Measurements from ENCODE around the gene ANKRD55.
"Not testable (repeated sequence)": the region's sequence is repeated elsewhere in the genome, so short reads cannot be mapped to it uniquely, and the experiment has no call there.

Gene ANKRD55

GRCh38 chr5:56126487-56127179 is 106.5 kb downstream of the ANKRD55 start:
- Histone ChIP-seq H3K36me3 (no peaks in the 10 kb centered on the region), H3K9me3 (no peaks in the 10 kb centered on the region), H3K4me3 (ENCODE audit: low read depth, low read length) (no peak overlapping the region), H3K27me3 (no peaks in the 10 kb centered on the region), H3K4me1 (peaks cover 6% of the 10 kb centered on the region; the same call in 1 of the 2 replicates)
- DNase-seq = no peak
- TF ChIP-seq CTCF (IDR thresholded peaks at IDR 0.05; ENCODE audit: low read depth, low read length) = no peak

- Histone ChIP-seq H3K27me3 (no peaks in the 10 kb centered on the region), H3K36me3 (no peaks in the 10 kb centered on the region), H3K4me3 (ENCODE audit: low read depth, low read length) (no peak overlapping the region), H3K9me3 (no peaks in the 10 kb centered on the region), H3K4me1 (peaks cover 6% of the 10 kb centered on the region; the same call in 1 of the 2 replicates)
- TF ChIP-seq CTCF (IDR thresholded peaks at IDR 0.05; ENCODE audit: low read depth, low read length) = no peak
- DNase-seq = peak; percentile 49
Measured at GRCh38 chr5:56123531-56124243, 109.4 kb downstream of the ANKRD55 start.

GRCh38 chr5:56122360-56122985 is 110.7 kb downstream of the ANKRD55 start:
- not testable (repeated sequence) for H3K9me3 ChIP-seq; H3K4me1 ChIP-seq; H3K36me3 ChIP-seq; H3K27me3 ChIP-seq; H3K4me3 ChIP-seq (ENCODE audit: low read depth, low read length); DNase-seq

GRCh38 chr5:56119050-56119449 is 114.1 kb downstream of the ANKRD55 start:
- Histone ChIP-seq H3K27me3 (no peaks in the 10 kb centered on the region), H3K36me3 (no peaks in the 10 kb centered on the region), H3K4me3 (ENCODE audit: low read depth, low read length) (no peak overlapping the region), H3K9me3 (no peaks in the 10 kb centered on the region), H3K4me1 (peaks cover 6% of the 10 kb centered on the region; the same call in 1 of the 2 replicates)
- DNase-seq = no peak
- TF ChIP-seq CTCF (IDR thresholded peaks at IDR 0.05; ENCODE audit: low read depth, low read length) = no peak

- no peak for DNase-seq
- Histone ChIP-seq H3K27me3 (no peaks in the 10 kb centered on the region), H3K9me3 (no peaks in the 10 kb centered on the region), H3K4me1 (no peaks in the 10 kb centered on the region), H3K36me3 (no peaks in the 10 kb centered on the region), H3K4me3 (ENCODE audit: low read depth, low read length) (no peak overlapping the region)
- TF ChIP-seq CTCF (IDR thresholded peaks at IDR 0.05; ENCODE audit: low read depth, low read length) = no peak
Measured at GRCh38 chr5:56116599-56117141, 116.5 kb downstream of the ANKRD55 start.

GRCh38 chr5:56115589-56115988 is 117.5 kb downstream of the ANKRD55 start:
- no peaks in the 10 kb centered on the region for H3K4me1 ChIP-seq
- H3K36me3 ChIP-seq = no peaks in the 10 kb centered on the region
- no peaks in the 10 kb centered on the region for H3K9me3 ChIP-seq
- TF ChIP-seq CTCF (IDR thresholded peaks at IDR 0.05; ENCODE audit: low read depth, low read length) = no peak
- no peak for DNase-seq
- no peak overlapping the region for H3K4me3 ChIP-seq (ENCODE audit: low read depth, low read length)
- H3K27me3 ChIP-seq = no peaks in the 10 kb centered on the region

All from BE2C (cell line).